Endothelial cell of hepatic sinusoid (primary cell): ENCODE data around the gene CREG1.
"Not testable (repeated sequence)": the region's sequence is repeated elsewhere in the genome, so short reads cannot be mapped to it uniquely, and the experiment has no call there.

Source experiments
- in situ Hi-C: cut with HindIII; loops from 2 replicates; pipeline ENCODE4 v1.10.0; 2017; ENCODE audit warnings: low sequenced_read_pairs

Gene CREG1

DNA sequence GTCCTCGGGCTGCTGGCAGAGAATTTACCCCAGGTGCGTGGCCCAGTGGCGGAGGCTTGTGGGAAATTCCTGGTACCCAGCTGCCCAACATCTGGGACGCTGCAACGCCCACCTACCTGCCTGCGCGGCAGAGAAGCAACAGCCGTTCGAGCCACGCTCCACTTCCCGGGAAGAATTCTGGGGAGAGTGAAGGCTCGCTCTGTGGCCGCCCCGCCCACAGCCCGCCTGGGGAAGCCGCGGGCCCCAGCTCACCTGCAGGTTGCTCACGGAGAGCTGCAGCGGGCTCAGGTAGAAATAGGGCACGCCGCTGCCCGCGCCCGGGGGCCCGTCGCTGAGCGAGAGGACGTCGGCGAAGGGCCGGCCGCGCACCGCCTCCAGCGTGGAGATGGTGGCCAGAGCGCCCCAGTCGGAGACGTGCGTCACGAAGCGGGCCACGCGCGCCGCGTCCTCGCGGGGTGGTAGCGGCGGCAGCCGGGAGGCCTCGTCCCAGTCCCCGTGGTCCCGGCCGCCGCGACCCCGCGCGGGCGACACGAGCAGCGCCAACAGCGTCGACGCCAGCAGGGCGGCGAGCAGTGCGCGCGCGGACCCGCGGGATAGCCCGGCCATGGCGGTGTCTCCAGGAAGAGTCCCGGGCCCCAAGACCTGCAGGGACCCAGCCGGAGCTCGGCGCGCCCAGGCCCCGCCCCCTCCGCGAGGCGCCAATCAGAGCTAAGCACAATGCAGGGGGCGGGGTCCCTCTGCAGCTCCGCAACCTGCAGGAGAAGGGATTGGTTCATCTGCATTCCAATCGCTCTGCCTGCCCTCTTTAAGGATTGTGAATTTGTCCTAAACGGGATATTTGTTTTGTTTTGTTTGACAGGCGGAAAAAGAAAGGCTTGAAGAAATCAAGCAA is at the start of gene CREG1:
TSS of gene CREG1 (minus strand) at position 627 of the 892 bp plus-strand sequence.
- in situ Hi-C loops, result loop anchor here (5.0 to 10.0 kb wide), 2 partner anchors 159 to 1859 kb away; partner anchors contain the start of gene ALDH9A1

DNA sequence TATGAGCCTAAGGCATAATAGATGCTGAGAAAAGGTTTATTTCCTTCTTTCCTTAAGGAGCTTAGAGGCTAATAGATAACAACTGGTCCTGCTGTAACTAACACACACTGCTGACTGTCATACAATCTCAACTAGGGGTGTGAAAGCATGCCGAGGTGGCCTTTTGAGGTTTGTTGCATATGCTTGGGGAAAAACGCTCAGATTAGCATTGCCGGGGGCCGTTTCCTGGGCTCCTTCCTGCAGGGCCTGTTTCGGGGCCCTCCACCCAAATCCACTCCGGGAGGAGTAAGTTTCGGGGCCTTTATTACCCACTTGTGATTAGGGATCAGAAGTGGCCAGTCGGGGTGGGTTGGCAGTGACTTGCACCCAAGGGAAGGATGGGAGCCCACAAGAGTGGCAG is 49.3 kb upstream of the CREG1 start:
- in situ Hi-C loops, result loop anchor here (5.0 to 10.0 kb wide), 2 partner anchors 41 to 92 kb away; no protein-coding TSS in a partner anchor

DNA sequence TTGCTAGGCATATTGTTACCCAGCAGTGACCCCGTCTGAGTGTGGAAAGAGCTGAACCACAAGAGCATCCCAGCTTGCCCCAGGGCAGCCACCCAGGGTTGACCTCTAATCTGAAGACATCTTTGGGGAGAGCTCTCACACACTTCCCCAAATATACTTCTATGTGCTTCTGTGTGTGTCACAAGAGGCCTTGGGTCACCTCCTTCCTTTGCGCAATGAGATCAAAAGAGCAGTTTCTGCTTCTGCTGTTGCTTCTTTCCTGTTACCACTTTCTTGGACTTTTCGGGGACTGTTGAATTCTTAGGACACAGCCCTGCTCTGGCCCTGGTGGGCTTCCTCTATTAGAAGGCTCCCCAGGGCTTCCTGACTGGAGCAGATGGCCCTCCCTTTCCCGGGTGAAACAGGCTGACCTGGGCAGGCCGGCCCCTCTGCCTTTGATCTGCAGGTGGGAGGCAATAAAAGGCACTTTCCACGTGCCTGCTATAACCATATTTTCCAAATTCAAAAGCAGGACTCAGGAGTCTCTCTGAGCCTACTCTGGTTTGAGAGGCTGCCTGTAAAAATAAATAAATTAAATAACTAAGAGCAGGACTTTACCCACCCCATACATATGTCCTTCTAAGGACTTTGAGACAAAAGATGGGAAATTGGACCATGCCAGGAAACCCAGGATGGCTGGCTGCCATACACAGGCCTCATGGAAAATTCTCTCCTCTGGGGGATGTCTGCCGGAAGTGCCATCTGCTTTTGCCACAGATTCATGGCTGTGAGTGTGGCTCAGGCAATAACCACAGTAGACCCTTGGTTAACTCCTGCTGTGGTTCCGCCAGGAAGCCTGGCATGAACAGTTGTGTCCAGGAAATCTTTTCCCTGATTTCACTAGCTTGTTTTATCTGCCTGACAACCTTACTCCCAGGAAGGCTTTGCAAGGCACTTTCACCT is 48.2 kb upstream of the CREG1 start:
- in situ Hi-C loops, result loop anchor here (5.0 to 10.0 kb wide), 2 partner anchors 39 to 93 kb away; no protein-coding TSS in a partner anchor

DNA sequence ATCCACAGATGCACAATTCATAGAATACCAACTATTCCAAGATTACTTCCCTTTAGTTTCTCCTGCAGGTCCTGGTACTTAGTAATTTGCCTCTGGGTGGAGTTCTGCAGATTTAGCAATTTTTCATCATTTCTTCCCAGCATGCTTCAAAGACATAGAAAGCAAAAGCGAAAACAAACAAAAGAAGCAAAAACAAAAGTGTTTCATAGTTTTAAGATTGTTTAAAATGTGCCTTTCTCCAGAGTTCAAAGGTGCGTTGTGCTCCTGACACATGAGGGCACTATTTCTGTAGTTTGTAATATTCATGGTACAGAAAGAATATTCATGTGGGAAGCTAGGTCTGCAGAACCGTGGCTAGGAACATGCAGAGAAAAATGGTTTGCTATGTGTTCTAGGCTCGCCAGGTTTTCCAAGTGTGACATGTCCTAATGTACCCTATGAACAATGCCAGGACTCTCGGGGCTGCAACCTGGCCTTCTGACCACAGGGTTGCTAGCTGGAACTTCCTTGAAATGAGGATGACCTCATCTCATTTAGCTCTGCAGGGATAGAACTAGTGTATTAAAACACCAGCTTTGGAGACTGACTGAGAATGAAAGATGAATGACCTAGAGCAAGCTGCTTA is 46.5 kb upstream of the CREG1 start:
- in situ Hi-C loops, result loop anchor here (5.0 to 10.0 kb wide), 2 partner anchors 38 to 95 kb away; no protein-coding TSS in a partner anchor

DNA sequence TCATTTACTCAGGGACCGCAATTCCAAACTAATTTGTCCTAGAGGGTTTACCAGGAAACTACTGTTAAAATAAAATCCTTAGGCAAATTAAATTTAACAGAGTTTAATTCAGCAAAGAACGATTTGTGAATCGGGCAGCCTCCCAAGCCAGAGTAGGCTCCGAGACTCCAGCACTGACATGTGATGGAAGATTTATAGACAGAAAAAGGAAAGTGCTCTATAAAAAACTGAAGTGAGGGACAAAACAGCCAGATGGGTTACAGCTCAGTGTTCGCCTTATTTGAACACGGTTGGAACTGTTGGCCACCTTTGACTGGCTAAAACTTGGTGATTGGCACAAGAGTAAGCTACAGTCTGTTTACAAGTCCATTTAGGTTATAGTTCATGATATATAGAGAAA is 41.3 kb upstream of the CREG1 start:
- in situ Hi-C loops, result no loop called here

DNA sequence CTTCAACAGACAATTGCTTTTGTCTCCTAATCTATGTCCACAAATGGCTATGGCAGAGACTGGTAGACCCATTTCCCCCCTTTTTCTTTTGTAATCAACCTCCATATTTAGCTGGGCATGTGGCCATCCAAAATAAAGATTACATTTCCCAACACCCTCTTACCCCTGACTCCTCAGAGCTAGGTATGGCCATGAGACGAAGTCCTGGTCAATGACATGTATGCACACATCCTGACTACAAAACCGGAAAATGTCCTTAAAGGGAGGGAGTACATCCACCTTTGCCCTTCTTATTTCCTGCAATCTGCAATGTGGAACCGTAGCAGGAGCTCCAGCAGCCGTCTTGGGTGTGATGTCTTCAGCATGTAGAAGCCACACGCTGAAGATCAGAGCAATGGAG is 40.3 kb upstream of the CREG1 start:
- in situ Hi-C loops, result no loop called here

DNA sequence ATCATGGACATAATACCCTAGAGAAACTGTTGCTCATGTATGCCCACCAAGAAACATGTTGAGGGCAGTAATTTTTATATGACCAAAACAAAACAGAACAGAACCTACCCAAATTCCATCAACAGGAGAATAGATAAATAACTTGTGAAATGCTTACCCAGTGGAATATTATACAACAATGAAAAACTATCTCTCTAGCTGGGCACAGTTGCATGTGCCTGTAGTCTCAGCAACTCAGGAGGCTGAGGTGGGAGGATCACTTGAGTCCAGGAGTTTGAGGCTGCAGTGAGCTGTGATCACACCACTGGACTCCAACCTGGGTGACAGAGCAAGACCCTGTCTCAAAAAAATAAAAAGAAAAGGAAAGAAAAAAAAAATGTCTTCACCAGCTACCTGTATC is 38.9 kb upstream of the CREG1 start:
- in situ Hi-C loops, result no loop called here

DNA sequence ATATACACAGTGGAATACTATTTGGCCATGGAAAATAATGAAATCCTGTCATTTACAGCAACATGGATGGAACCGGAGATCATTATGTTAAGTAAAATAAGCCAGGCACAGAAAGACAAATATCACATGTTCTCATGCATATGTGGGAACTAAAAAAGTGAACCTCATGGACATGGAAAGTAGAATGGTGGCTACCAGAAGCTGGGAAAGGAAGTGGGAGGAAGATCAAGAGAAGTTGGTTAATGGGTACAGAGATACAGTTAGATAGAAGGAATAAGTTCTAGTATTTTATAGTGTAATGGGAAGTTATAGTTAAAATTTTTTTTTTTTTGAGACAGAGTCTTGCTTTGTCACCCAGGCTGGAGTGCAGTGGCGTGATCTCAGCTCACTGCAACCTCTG is 34.8 kb upstream of the CREG1 start:
- in situ Hi-C loops, result no loop called here

DNA sequence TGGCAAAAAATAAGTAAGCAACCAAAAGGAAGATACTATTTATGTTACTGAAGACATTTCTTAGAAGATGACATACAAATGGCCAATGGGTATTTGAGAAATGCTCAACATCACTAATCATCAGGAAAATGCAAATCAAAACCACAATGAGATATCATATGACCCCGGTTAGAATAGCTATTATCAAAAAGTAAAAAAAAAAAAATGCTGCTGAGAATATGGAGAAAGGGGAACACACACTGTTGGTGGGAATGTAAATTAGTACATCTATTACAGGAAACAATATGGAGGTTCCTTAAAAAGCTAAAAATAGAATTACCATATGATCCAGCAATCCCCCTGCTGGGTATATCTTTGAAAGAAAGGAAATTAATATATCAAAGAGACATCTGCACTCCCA is 34.3 kb upstream of the CREG1 start:
- in situ Hi-C loops, result no loop called here

DNA sequence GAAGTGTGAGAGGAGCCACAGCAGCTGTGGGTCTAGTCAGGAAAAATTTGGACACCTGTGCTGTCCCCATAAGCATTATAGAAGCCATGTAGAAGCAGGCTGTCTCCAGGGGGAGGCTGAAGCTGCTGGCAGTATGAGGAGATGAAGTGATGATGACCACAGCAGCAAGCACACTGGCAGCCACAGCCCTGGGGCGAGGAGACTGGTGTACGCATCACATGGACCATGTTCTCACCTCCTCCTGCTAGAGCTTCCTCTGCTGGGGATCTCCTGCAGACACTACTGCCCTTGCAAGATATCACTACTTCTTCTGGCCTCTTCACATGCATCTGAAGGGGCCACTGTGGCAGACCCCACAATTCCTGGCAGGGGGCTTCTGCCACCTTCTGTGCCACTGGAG is 33.8 kb upstream of the CREG1 start:
- in situ Hi-C loops, result no loop called here

DNA sequence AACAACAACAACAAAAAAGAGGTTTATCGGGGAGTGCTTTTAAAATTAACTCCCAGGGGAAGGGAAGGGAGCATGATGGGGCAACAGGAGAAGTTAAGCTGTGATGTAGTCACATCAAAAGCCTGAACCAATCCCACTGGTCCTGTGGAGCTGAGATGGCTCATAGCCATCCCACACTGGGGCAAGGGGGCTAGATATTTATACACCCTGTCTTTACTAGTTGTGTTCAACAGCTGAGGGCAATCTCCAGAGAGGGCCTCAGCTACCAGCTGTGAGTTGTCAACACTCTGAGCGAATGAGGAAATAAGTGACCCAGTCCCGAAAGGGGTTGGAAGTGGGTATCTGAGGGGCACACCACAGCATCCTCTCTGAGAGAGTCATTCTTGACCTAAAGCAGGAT is 31.0 kb upstream of the CREG1 start:
- in situ Hi-C loops, result no loop called here

DNA sequence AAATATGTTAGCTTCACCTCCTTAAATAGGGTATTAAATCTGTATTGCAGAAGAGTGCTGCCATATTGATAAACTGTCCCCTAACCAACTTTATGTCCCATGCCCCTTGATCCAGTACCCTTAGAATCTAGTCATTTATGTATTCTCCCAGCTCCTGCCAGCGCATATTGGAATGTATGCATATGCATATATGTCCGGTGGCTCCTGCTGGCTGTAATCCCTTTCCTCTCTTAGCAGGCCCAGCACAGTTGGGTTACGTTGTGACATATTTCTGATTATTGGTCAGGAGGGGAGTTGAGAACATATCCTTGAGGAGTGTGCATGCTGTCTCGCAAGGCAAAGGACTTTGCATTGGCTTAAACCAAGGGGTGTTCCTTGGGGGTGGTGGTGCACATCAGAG is 29.2 kb upstream of the CREG1 start:
- in situ Hi-C loops, result no loop called here

DNA sequence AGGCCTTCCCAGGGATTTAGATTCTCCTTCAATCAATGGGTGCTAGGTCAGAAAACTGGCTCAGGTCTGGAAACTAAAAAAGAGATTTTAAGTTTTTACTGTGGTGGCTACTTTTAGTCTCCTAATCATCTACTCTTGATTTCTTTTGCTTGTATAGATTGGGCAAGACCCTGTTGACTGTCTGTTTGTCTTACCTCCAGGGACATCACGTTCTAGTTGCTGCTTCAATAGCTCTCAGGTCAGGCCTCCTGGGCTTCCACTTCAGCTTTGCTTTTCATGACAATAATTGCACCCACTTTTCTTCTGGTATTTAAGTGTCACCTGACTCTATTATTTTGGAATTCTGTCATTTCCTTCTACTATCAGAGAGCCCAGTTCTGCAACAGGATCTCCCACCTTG is 28.5 kb upstream of the CREG1 start:
- in situ Hi-C loops, result no loop called here

DNA sequence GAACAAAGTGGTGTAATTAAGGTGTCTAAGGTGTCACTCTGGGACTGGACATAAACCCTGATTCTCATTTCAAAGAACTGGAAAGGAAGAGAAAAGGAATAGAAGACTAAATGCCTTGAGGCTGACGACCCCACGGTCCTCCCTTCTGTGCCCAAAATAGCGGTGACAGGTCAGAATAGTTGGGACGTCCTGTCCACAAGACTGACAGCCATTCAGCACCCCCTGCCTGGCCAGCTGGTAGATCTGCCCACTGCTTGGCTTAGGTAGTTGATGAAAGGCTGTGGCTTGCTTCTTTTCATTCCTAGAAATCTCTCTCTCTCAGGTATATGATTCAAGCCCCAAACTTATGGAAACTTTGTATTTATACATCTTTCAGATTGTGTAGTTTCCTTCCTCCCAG is 26.4 kb upstream of the CREG1 start:
- in situ Hi-C loops, result no loop called here

DNA sequence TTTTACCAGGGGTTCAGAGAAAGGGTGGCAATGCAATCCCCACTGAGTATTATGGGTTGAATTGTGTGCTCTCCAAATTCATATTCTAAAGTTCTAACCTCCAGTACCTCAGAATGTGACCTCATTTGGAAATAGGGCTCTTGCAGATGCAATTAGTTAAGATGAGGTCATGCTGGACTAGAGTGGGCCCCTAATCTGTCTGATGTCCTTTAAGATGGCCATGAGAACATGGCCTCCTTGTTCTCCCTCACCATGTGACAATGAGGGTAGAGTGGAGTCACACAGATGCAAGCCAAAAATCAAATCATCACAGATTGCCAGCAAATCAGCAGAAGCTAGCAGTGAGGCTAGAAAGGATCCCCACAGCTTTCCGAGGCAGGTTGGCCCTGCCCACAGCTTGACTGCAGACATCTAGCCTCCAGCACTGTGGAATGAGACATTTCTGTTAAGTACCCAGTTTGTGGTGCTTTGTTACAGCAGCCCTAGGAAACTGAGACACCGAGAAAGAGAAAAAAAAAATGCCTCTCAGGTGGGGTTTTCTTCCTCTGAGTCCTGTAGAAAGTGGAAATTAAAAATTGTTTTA is 25.5 kb upstream of the CREG1 start:
- in situ Hi-C loops, result no loop called here

DNA sequence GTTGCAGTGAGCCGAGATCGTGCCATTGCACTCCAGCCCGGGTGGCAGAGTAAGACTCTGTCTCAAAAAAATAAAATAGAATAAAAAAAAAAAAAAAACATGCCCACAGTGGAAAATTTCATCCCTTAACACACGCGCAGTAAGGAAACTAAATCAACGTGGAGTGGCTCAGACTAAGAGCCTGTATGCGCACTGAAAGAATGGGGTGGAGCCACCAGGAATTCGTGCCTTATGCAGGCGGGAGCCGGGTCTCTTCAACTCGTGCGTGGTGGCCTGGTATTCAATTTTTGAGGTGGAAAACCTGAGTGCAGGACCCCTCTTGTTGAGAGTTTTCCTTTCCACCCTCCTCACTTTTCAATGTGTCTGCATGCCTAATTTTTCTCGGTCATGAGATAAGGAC is 22.1 kb upstream of the CREG1 start:
- in situ Hi-C loops, result no loop called here

DNA sequence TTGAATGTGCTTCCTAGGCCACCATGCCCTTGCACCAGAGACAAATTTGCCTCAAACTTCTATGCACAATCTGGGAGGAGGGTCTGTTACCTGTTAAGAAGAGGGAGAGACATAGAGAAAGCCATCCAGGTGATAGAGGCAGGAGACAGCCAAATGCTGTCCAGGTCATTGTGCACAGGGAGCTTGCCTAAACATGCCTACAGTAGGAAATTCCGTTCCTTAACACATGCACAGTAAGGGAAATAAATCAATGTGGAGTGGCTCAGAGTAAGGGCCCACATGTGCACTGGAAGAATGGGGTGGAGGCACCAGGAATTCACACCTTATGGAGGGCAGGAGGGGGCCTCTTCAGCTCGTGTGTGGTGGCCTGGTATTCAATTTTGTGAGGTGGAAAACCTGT is 19.5 kb upstream of the CREG1 start:
- in situ Hi-C loops, result no loop called here

DNA sequence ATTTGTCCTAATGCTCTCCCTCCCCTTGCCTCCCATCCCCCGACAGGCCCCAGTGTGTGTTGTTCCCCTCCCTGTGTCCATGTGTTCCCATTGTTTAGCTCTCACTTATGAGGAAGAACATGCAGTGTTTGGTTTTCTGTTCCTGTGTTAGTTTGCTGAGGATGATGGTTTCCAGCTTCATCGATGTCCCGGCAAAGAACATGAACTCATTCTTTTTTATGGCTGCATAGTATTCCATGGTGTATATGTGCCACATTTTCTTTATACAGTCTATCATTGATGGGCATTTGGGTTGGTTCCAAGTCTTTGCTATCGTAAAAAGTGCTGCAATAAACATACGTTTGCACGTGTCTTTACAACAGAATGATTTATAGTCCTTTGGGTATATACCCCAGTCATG is 17.1 kb upstream of the CREG1 start:
- in situ Hi-C loops, result not testable (repeated sequence)

DNA sequence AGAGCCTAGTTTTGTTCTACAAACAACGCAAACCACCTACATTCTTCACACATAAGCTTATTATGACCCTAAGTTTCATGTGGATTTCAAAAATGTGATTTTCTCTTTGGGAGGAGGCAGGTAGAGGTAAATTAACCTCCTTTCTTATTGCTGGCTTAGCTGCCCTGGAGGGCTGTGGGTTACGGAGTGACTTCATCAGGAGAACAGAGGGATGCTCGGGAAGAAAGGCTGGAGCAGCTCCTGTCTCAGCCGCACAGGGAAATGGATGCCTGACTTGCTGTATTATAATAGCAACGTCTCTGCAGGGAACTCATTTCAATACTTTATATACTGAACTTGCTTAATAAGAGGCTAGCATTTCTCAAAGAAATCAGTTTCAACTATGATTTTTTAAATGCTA is 14.1 kb upstream of the CREG1 start:
- in situ Hi-C loops, result loop anchor here (5.0 kb wide), 1 partner anchor 35 kb away; no protein-coding TSS in a partner anchor

DNA sequence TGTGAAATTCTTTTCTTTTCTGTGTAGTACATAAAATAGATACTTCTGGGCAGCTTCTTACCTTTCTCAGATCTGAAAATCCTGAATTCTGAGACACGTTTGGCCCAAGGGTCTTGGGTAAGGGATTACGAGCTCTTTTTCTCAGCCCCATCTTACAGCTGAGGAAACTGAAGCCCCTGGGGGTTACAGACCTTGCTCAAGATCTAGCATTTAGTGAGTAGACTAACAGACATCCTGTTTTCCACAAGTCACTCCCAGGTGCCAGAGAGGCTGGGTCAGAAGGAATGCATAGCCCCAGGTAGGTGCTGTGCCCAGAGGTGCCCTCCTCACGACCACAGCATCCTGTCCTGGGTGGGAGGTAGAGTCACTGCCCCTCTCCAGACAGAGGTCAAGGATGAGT is 13.2 kb upstream of the CREG1 start:
- in situ Hi-C loops, result loop anchor here (5.0 kb wide), 1 partner anchor 34 kb away; no protein-coding TSS in a partner anchor
